Glomerular endothelial cell (primary cell): ENCODE data around the gene SERINC5. TPM values are rescaled to one million over a fixed set of nuclear protein-coding genes. Genes with fewer than 3 reads are reported as not detected.
"Not testable (repeated sequence)": the region's sequence is repeated elsewhere in the genome, so short reads cannot be mapped to it uniquely, and the experiment has no call there.

ENCODE experiments used
- DNase-seq: peaks from one replicate; pipeline ENCODE4 v3.0.0-alpha.2; 2011; ENCODE audit warnings: low read depth, low spot score; ENCODE audit errors: extremely low read depth
- total RNA-seq: library from RNA; depleted of rRNA; stranded (reverse); fragments of >200 nt; gene quantifications from 2 replicates; pipeline ENCODE4 v1.2.3, GENCODE V29; 2015

Gene SERINC5
- total RNA-seq, 1 donor from 2014 or later, result 13.5 TPM

GRCh38 chr5:80204808-80205614 lies 50.8 kb downstream of the SERINC5 start:
- no peak for DNase-seq

GRCh38 chr5:80201763-80202162 lies 54.1 kb downstream of the SERINC5 start:
- DNase-seq, result not testable (repeated sequence)

- DNase-seq, result no peak
These were observed 56.9 kb downstream of the SERINC5 start for GRCh38 chr5:80198920-80199319.

GRCh38 chr5:80198399-80198798 lies 57.4 kb downstream of the SERINC5 start:
- DNase-seq, result no peak

- DNase-seq, result no peak
These were observed 59.9 kb downstream of the SERINC5 start for GRCh38 chr5:80195837-80196400.

- DNase-seq, result no peak
These were observed 61.4 kb downstream of the SERINC5 start for GRCh38 chr5:80194468-80194867.

- DNase-seq, result no peak
These were observed 62.4 kb downstream of the SERINC5 start for GRCh38 chr5:80193401-80193800.

GRCh38 chr5:80192507-80193241 lies 63.2 kb downstream of the SERINC5 start:
- no peak for DNase-seq

GRCh38 chr5:80191991-80192398 lies 63.9 kb downstream of the SERINC5 start:
- no peak for DNase-seq

GRCh38 chr5:80191397-80191796 lies 64.5 kb downstream of the SERINC5 start:
- DNase-seq, result no peak

DNA sequence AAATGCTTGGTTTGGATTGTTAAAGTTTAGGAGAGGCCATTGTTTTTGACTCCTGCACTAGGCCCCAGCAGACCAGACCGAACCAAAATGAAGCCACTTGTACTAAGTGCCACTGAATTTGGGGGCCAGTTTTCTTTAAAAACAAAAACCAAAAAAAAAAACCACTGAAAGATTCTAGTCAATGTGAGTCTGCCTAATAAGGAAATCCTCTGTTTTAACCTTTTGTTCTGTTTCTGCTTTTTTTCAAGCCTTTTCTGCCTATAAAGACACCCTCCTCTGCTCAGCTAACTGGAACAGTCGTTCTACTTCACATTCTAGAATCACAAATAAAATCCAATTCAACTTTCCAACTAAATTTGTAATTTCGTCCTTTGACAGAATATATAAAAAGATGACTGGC lies 64.9 kb downstream of the SERINC5 start:
- DNase-seq, result no peak

DNA sequence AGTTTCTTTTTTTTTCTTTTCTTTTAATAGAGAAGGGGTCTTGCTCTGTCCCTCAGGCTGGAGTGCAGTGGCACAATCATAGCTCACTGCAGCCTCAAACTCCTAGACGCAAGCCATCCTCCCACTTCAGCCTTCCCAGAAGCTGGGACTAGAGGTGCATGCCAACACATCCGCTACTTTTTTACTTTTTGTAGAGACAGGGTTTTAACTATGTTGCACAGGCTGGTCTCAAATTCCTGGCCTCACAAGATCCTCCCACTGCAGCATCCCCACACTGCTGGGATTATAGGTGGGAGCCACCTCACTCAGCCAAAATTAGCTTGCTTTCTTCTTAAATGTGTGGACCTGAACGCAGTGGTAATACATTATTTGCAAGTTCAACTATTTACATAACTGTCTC lies 66.1 kb downstream of the SERINC5 start:
- DNase-seq, result no peak

- no peak for DNase-seq
These were observed 66.6 kb downstream of the SERINC5 start for GRCh38 chr5:80189201-80189600.

DNA sequence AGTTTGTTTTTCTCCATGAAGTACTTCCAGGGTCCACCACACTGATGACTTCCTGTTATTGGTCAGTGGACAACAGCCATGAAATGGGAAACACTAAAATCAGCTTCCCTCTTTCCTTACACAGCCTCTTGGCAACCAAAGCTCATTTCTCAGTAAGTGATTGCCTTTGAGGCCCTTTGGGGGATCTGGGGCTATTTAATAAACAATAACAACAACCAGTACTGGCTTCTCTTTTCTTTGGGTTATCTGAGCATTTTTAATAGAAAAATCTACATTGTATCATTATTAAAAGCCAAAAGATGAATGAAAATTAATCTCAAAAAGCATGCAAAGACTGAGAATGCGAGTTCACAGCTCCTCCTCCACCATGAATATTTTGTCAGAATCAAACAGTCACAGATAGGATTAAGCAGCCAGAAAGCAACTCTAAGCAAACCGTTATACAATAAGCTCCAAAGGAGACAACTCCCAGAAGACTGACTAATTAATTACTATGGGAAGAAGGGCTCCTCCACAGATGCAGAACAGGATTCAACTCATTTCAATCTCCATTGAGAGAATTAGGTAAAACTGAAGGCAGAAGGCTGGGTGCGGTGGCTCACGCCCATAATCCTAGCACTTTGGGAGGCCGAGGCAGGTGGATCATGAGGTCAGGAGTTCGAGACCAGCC lies 68.3 kb downstream of the SERINC5 start:
- DNase-seq, result no peak

DNA sequence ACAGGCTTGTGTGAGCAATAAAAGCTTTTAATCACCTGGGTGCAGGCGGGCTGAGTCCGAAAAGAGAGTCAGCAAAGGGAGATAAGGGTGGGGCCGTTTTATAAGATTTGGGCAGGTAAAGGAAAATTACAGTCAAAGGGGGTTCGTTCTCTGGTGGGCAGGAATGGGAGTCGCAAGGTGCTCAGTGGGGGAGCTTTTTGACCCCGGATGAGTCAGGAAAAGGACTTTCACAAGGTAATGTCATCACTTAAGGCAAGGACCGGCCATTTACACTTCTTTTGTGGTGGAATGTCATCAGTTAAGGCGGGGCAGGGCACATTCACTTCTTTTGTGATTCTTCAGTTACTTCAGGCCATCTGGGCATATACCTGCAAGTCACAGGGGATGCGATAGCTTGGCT lies 70.3 kb downstream of the SERINC5 start:
- DNase-seq, result not testable (repeated sequence)

- no peak for DNase-seq
These were observed 70.8 kb downstream of the SERINC5 start for GRCh38 chr5:80185095-80185494.

DNA sequence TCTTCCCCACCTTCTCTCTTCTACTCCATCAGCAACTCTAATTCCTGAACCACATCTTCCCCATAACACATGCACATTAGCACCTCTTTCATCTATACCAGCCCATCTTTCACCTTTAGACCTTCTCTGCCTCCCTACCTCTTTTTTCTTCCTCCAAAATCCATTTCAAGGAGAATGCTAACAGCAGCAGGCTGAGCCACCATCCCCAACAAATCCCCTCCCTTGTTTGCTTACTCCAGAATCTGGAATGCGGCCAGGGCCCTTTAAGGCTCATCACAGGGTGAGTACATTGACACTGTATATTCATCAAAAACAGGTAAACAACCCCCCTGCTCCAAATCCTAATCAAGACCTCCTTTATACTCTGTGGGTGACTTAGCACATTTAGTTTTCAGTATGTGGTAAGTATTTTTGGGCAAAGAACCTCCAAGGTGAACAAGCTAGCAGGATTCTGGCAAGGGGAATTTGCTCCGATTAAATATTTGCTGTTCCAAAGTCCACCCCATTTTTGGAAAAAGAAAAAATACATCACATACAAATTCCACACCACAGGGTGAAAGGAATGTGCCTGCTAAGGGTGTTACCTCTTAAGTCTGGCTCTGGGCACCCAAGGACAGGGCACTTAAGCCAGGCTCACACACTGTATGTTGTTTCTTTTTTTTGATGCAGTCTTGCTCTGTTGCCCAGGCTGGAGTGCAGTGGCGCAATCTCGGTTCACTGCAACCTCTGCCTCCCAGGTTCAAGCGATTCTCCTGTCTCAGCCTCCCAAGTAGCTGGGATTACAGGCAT lies 71.4 kb downstream of the SERINC5 start:
- DNase-seq, result no peak

GRCh38 chr5:80183728-80184234 lies 72.1 kb downstream of the SERINC5 start:
- DNase-seq, result not testable (repeated sequence)

DNA sequence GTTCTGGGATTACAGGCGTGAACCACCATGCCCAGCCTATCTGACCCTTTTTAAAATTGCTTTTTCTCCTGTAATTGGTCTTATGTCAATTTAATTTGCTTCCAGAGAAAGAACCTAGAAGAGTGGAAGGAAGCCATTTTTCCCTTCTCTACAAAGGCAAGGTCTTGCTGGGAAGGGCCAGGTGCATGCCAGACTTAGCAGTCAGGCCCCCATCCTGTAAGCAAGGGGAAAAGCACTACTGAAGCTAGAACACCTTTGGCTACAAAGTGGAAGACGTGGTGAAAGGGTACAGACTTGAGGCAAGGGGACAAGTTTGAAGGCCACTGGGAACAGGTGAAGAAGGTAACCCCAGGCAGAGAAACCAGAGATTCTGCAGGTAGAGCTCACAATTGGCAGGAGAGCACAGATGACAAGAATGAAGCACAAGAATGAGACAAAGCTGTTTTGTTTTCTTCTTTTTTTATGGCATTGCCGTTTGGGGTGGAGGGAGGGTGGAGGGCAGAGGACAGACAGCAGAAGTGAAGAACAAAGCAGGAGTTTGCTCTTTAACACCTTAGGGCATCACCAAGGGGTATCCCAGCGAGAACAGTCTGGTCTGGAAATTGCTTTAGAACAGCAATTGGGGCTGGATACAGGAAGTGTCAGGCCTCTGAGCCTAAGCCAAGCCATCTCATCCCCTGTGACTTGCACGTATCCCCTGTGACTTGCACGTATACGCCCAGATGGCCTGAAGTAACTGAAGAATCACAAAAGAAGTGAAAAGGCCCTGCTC lies 72.9 kb downstream of the SERINC5 start:
- no peak for DNase-seq
